PFSK-1 (cell line): Measurements from ENCODE around the gene WNK2.

Experiments
- FOXP2 ChIP-seq: optimal IDR thresholded peaks from 2 replicates; pipeline ENCODE3; 2011; ENCODE audit warnings: borderline replicate concordance, control low read depth, inconsistent platforms; ENCODE audit not compliant: insufficient read depth; ENCODE audit errors: extremely low read length, extremely low read depth
- POLR2AphosphoS5 ChIP-seq: IDR thresholded peaks from 2 replicates; pipeline ENCODE4 v1.6.1; 2012; ENCODE audit warnings: low read depth, mild to moderate bottlenecking, control low read depth, low read length, moderate library complexity
- SIN3A ChIP-seq: IDR thresholded peaks from 2 replicates; pipeline ENCODE4 v1.6.1; 2012; ENCODE audit warnings: mild to moderate bottlenecking, low read length, moderate library complexity, borderline replicate concordance; ENCODE audit not compliant: insufficient read depth
- TAF1 ChIP-seq: IDR thresholded peaks from 2 replicates; pipeline ENCODE4 v1.6.1; 2012; ENCODE audit warnings: low read length, control low read depth, borderline replicate concordance; ENCODE audit not compliant: insufficient read depth
- TF ChIP-seq, protein P1 (sequence below), 2 experiments: IDR thresholded peaks; 2 replicates each; pipeline versions ENCODE4 v1.6.1 to v1.8.0; 2011 to 2012; ENCODE audit warnings: low read depth in 2 of 2, low read length in 2 of 2, control low read depth in 1 of 2, inconsistent platforms in 1 of 2, mild to moderate bottlenecking in 1 of 2, moderate library complexity in 1 of 2; ENCODE audit not compliant: insufficient read depth in 1 of 2

The WNK2 gene

DNA sequence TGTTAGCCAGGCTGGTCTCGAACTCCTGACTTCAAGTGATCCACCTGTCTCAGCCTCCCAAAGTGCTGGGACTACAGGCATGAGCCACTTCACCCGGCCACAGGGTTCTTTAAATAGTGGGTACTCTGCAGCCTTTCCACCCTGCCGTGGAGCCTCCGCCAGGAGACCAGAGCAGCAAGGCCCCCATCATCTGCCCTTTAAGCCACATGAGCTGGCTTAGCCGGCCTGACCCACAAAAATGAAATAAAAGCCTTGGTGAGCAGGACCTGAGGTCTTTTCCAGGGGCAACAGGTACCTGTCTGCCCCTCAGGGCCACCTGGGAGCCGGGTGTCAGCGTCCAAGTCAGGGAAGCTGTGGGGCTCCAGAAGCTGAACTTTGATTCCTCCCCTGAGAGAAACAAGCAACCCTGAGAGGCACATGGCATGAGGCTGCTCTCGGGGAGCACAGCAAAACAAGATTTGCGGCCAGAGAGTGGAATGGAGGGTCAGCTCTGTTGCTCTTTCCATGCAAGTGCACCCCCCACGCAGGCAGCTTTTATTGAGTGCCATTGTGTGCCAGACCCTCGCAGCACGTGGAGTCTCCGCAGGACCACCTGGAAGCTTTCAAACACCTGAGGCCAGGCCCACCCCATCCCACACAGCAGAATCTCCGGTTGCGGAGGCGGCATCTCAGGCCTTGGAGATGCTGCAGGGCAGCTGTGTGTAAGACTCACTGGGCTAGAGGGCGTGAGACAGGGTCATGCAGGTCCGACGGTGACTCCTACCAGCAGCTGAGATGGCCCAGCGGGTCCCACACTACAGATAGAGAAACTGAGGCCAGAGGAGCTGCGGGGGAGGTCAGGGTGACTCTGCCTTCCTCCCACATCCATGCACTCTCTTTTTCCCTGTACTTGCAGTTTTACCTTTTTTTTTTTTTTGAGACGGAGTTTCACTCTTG, 4.8 kb upstream of the WNK2 start:
- TF ChIP-seq FOXP2 (no peak), SIN3A (no peak), TAF1 (no peak), POLR2AphosphoS5 (no peak)
- TF ChIP-seq, protein P1, sequence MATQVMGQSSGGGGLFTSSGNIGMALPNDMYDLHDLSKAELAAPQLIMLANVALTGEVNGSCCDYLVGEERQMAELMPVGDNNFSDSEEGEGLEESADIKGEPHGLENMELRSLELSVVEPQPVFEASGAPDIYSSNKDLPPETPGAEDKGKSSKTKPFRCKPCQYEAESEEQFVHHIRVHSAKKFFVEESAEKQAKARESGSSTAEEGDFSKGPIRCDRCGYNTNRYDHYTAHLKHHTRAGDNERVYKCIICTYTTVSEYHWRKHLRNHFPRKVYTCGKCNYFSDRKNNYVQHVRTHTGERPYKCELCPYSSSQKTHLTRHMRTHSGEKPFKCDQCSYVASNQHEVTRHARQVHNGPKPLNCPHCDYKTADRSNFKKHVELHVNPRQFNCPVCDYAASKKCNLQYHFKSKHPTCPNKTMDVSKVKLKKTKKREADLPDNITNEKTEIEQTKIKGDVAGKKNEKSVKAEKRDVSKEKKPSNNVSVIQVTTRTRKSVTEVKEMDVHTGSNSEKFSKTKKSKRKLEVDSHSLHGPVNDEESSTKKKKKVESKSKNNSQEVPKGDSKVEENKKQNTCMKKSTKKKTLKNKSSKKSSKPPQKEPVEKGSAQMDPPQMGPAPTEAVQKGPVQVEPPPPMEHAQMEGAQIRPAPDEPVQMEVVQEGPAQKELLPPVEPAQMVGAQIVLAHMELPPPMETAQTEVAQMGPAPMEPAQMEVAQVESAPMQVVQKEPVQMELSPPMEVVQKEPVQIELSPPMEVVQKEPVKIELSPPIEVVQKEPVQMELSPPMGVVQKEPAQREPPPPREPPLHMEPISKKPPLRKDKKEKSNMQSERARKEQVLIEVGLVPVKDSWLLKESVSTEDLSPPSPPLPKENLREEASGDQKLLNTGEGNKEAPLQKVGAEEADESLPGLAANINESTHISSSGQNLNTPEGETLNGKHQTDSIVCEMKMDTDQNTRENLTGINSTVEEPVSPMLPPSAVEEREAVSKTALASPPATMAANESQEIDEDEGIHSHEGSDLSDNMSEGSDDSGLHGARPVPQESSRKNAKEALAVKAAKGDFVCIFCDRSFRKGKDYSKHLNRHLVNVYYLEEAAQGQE (IDR thresholded peaks at IDR 0.05; ENCODE audit: insufficient read depth in 1 of 2, low read depth in 2 of 2, low read length in 2 of 2), result no peak

DNA sequence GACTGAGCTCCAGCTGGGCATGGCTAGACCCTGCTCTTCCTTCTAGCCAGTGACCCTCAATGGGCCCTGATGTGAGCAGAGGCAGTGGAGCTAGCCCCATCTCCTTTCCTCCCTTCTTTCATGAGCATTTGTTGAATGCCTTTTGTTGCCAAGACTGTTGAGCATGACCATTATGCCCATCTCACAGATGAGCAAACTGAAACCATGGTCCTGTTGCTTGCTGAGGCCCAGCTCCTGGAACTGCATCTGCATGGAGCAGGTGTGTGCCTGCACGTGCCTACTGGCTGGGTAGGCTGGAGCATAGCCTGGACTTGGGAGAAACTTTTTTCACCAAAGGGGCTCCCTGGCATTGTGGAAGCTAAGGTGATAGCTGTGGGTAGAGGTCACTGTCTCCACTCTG, 3.0 kb upstream of the WNK2 start:
- TF ChIP-seq TAF1, result no peak
- TF ChIP-seq SIN3A, result no peak

DNA sequence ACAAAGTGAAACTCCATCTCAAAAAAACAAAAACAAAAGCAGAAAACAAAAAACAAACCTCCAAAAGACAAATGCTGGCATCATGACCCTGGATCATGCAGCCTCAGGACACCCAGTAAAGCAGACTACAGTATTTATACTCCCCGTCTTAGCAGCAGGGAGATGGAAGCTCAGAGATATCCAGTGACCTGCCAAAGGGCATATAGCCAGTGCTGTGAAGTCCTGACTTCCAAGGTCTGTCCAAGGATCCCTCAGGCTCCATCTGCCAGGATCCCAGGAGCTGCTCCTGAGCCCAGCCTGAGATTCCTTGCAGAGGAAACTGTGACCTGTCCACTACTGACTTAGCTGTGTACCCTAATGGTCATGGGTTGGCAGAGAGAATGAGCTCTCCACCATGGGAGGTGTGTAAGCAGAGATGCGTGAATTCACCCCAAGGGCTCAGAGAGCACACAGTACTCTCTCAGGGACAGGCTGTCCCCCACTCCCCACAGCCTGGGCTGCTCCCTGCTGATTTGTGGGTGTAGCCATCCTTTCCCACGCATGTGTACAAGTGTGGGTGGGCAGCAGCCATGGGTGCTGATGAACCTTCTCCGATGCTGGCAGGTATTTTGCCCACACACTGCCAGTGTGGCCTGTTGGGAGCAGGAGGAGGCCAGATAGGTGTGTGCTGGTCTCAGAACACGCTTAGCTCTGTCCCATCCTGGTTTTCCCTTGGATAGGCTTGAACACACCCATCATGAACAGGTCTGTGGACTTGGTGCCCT, 2.1 kb upstream of the WNK2 start:
- no peak for TF ChIP-seq POLR2AphosphoS5

DNA sequence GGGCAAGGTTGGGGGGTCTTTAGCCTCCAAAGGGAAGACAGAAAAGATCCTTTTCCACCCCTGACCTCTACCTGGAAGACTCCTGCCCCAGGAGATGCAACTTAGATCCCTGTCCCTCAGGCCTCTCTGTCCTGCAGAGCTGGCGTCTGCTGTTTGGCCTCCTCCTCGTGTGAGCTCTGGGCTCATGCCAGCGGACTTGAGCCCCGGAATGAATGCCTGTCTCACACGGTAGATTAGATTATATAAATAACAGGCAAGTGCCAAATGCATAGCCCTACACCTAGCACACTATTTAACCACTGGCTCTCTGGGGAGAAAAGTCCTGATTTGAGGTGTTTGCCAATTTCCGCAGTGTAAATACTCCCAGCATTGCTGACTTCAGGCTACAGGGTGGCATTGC, 1.4 kb upstream of the WNK2 start:
- TF ChIP-seq FOXP2 (no peak), TAF1 (no peak), POLR2AphosphoS5 (no peak), SIN3A (no peak)
- TF ChIP-seq, protein P1 (IDR thresholded peaks at IDR 0.05; ENCODE audit: insufficient read depth in 1 of 2, low read depth in 2 of 2, low read length in 2 of 2), result no peak

DNA sequence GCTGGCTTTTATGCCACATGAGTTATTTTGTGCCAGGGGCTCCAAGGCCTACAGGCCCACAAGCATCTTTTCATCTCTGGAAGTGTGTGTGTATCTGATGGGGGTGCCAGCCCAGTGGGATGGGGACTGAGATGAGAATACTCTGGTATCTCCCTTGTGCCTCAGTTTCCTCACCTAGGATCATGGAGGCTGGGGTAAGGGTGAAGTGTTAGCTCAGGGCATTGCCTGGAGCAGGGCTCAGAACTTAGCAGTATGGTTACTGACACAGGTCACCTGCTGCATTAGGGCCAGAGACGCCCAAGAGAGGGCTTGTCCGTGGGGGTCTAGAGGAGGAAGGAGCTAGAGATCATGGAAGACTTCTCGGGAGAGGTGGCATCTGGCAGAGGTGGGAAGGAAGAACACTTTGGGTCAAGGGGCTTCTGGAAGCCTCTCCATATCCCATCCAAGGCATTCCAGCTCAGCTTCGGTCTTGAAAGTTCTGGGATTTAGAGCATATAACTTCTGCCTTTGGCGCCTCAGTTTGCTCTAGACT, 742 bp upstream of the WNK2 start:
- TF ChIP-seq, protein P1 (IDR thresholded peaks at IDR 0.05; ENCODE audit: insufficient read depth in 1 of 2, low read depth in 2 of 2, low read length in 2 of 2), result no peak
- TF ChIP-seq SIN3A, result no peak
- TF ChIP-seq TAF1, result no peak
- TF ChIP-seq POLR2AphosphoS5, result no peak
- no peak for TF ChIP-seq FOXP2
